T follicular helper cell (primary cell): ENCODE data around the gene PRPSAP2.

ENCODE experiments used
- DNase-seq: peaks from one replicate; pipeline ENCODE4 v3.0.0-alpha.2; 2020; ENCODE audit warnings: low read depth

The PRPSAP2 gene

GRCh38 chr17:18962494-18962815 lies 104.5 kb downstream of the PRPSAP2 start:
- DNase-seq: no peak

GRCh38 chr17:18963126-18964017 lies 105.4 kb downstream of the PRPSAP2 start:
- no peak for DNase-seq

- DNase-seq: no peak
Observed at GRCh38 chr17:18964018-18964351, 106.1 kb downstream of the PRPSAP2 start.

- DNase-seq: no peak
Observed at GRCh38 chr17:18964550-18964949, 106.6 kb downstream of the PRPSAP2 start.

GRCh38 chr17:18965530-18966236 lies 107.8 kb downstream of the PRPSAP2 start:
- no peak for DNase-seq

GRCh38 chr17:18966831-18967624 lies 109.1 kb downstream of the PRPSAP2 start:
- no peak for DNase-seq

- DNase-seq: no peak
Observed at GRCh38 chr17:18967916-18968315, 110.0 kb downstream of the PRPSAP2 start.

- no peak for DNase-seq
Observed at GRCh38 chr17:18968345-18968744, 110.4 kb downstream of the PRPSAP2 start.

GRCh38 chr17:18968945-18969887 lies 111.3 kb downstream of the PRPSAP2 start:
- DNase-seq: no peak

- DNase-seq: no peak
Observed at GRCh38 chr17:18970582-18971480, 112.9 kb downstream of the PRPSAP2 start.

GRCh38 chr17:18971801-18972200 lies 113.9 kb downstream of the PRPSAP2 start:
- no peak for DNase-seq

- DNase-seq: no peak
Observed at GRCh38 chr17:18974407-18975149, 116.6 kb downstream of the PRPSAP2 start.

GRCh38 chr17:18975597-18975996 lies 117.7 kb downstream of the PRPSAP2 start:
- no peak for DNase-seq

- no peak for DNase-seq
Observed at GRCh38 chr17:18976201-18976600, 118.3 kb downstream of the PRPSAP2 start.

- DNase-seq: no peak
Observed at GRCh38 chr17:18977021-18977420, 119.1 kb downstream of the PRPSAP2 start.

- no peak for DNase-seq
Observed at GRCh38 chr17:18977646-18978045, 119.7 kb downstream of the PRPSAP2 start.

- no peak for DNase-seq
Observed at GRCh38 chr17:18978050-18978449, 120.1 kb downstream of the PRPSAP2 start.

GRCh38 chr17:18978655-18979054 lies 120.7 kb downstream of the PRPSAP2 start:
- no peak for DNase-seq
